Stimulated activated naive CD8-positive, alpha-beta T cell treated with anti-CD3 and anti-CD28 coated beads, Interleukin-15, amount 100 ng/mL, for 72 hours (primary cell): ENCODE measurements around the gene ACACB.

Experiments
- ATAC-seq: fragments of 150-1000 bp; cut with Tn5 transposase; 2 replicates; pipeline ENCODE4 v1.10.0; 2021; ENCODE audit warnings: mild to moderate bottlenecking, moderate library complexity
- DNase-seq, 2 donors: peaks; one replicate each; pipeline ENCODE4 v3.0.0; 2021 to 2022
- H3K27ac Mint-ChIP-seq, 2 donors: one replicate each; pipeline ENCODE4 v1.8.0; 2022; ENCODE audit warnings: mild to moderate bottlenecking in 2 of 2, mixed read lengths in 2 of 2, moderate library complexity in 2 of 2
- H3K27me3 Mint-ChIP-seq: one replicate; pipeline ENCODE4 v1.8.0; 2022; ENCODE audit warnings: mixed read lengths
- H3K4me1 Mint-ChIP-seq: one replicate; pipeline ENCODE4 v1.8.0; 2022; ENCODE audit warnings: mild to moderate bottlenecking, mixed read lengths
- H3K4me3 Mint-ChIP-seq, 2 donors: one replicate each; pipeline ENCODE4 v1.8.0; 2022; ENCODE audit warnings: mild to moderate bottlenecking in 2 of 2, mixed read lengths in 2 of 2, moderate library complexity in 1 of 2
- H3K9me3 Mint-ChIP-seq, 2 donors: one replicate each; pipeline ENCODE4 v1.8.0; 2022; ENCODE audit warnings: mixed read lengths in 2 of 2

Gene ACACB

GRCh38 chr12:109273354-109273753, 157.0 kb downstream of the ACACB start:
- Mint-ChIP-seq H3K27ac (no peak overlapping the region), H3K4me3 (no peak overlapping the region), H3K27me3 (peaks cover 7% of the 10 kb centered on the region), H3K9me3 (peaks cover 0 to 15% of the 10 kb centered on the region in 2 donors), H3K4me1 (no peaks in the 10 kb centered on the region)
- DNase-seq (no peak), ATAC-seq (no peak)

GRCh38 chr12:109274381-109274780, 158.0 kb downstream of the ACACB start:
- ATAC-seq (no peak), DNase-seq (no peak)
- peaks cover 7% of the 10 kb centered on the region for H3K27me3 Mint-ChIP-seq
- no peaks in the 10 kb centered on the region for H3K4me1 Mint-ChIP-seq
- peaks cover 0 to 15% of the 10 kb centered on the region in 2 donors for H3K9me3 Mint-ChIP-seq
- H3K4me3 Mint-ChIP-seq = no peak overlapping the region
- no peak overlapping the region for H3K27ac Mint-ChIP-seq

- peaks cover 0 to 11% of the 10 kb centered on the region in 2 donors for H3K9me3 Mint-ChIP-seq
- H3K27me3 Mint-ChIP-seq = peaks cover 7% of the 10 kb centered on the region
- no peak for ATAC-seq
These were observed 158.8 kb downstream of the ACACB start for GRCh38 chr12:109275173-109275572.

GRCh38 chr12:109276160-109276559, 159.8 kb downstream of the ACACB start:
- H3K9me3 Mint-ChIP-seq = peaks cover 0 to 1% of the 10 kb centered on the region in 2 donors
- H3K4me1 Mint-ChIP-seq = no peaks in the 10 kb centered on the region
- no peak overlapping the region for H3K27ac Mint-ChIP-seq

More at GRCh38 chr12:109275173-109275572, 158.8 kb downstream of the ACACB start:
- Mint-ChIP-seq H3K4me1 (no peaks in the 10 kb centered on the region), H3K4me3 (no peak overlapping the region), H3K27ac (no peak overlapping the region)
- no peak for DNase-seq

GRCh38 chr12:109277255-109277898, 161.0 kb downstream of the ACACB start:
- no peak overlapping the region for H3K27ac Mint-ChIP-seq
- no peak for ATAC-seq

More at GRCh38 chr12:109276160-109276559, 159.8 kb downstream of the ACACB start:
- Mint-ChIP-seq H3K27me3 (peaks cover 7% of the 10 kb centered on the region), H3K4me3 (no peak overlapping the region)
- no peak for ATAC-seq
- no peak for DNase-seq

GRCh38 chr12:109277899-109278762, 161.7 kb downstream of the ACACB start:
- H3K4me3 Mint-ChIP-seq = no peak overlapping the region
- DNase-seq (no peak), ATAC-seq (no peak)
- H3K27ac Mint-ChIP-seq = peak overlapping the region in 1 of 2 donors; percentile 27
- no peaks in the 10 kb centered on the region for H3K4me1 Mint-ChIP-seq
- peaks cover 7% of the 10 kb centered on the region for H3K27me3 Mint-ChIP-seq
- no peaks in the 10 kb centered on the region for H3K9me3 Mint-ChIP-seq

More at GRCh38 chr12:109277255-109277898, 161.0 kb downstream of the ACACB start:
- Mint-ChIP-seq H3K4me1 (no peaks in the 10 kb centered on the region), H3K27me3 (peaks cover 7% of the 10 kb centered on the region), H3K9me3 (no peaks in the 10 kb centered on the region), H3K4me3 (no peak overlapping the region)
- DNase-seq = no peak

- H3K27me3 Mint-ChIP-seq = no peaks in the 10 kb centered on the region
- H3K4me1 Mint-ChIP-seq = no peaks in the 10 kb centered on the region
- ATAC-seq = no peak
- H3K9me3 Mint-ChIP-seq = no peaks in the 10 kb centered on the region
- no peak for DNase-seq
- H3K27ac Mint-ChIP-seq = no peak overlapping the region
- no peak overlapping the region for H3K4me3 Mint-ChIP-seq
These were observed 162.5 kb downstream of the ACACB start for GRCh38 chr12:109278912-109279311.

GRCh38 chr12:109279525-109279924, 163.1 kb downstream of the ACACB start:
- H3K9me3 Mint-ChIP-seq = no peaks in the 10 kb centered on the region
- peak overlapping the region in 1 of 2 donors; percentile 42 for H3K27ac Mint-ChIP-seq
- no peak overlapping the region for H3K4me3 Mint-ChIP-seq
- no peaks in the 10 kb centered on the region for H3K4me1 Mint-ChIP-seq
- ATAC-seq (no peak), DNase-seq (no peak)
- no peaks in the 10 kb centered on the region for H3K27me3 Mint-ChIP-seq

GRCh38 chr12:109281452-109281851, 165.1 kb downstream of the ACACB start:
- Mint-ChIP-seq H3K9me3 (peaks cover 0 to 6% of the 10 kb centered on the region in 2 donors), H3K4me1 (no peaks in the 10 kb centered on the region), H3K27ac (no peak overlapping the region), H3K4me3 (no peak overlapping the region), H3K27me3 (no peaks in the 10 kb centered on the region)
- DNase-seq (no peak), ATAC-seq (no peak)

GRCh38 chr12:109284392-109284791, 168.0 kb downstream of the ACACB start:
- Mint-ChIP-seq H3K27me3 (no peaks in the 10 kb centered on the region), H3K4me1 (no peaks in the 10 kb centered on the region), H3K9me3 (peaks cover 0 to 6% of the 10 kb centered on the region in 2 donors), H3K27ac (no peak overlapping the region), H3K4me3 (no peak overlapping the region)
- ATAC-seq (no peak), DNase-seq (no peak)

- H3K27me3 Mint-ChIP-seq = peaks cover 11% of the 10 kb centered on the region
- no peak overlapping the region for H3K27ac Mint-ChIP-seq
- H3K4me3 Mint-ChIP-seq = no peak overlapping the region
- ATAC-seq (no peak), DNase-seq (no peak)
- H3K9me3 Mint-ChIP-seq = peaks cover 0 to 6% of the 10 kb centered on the region in 2 donors
- H3K4me1 Mint-ChIP-seq = no peaks in the 10 kb centered on the region
These were observed 169.9 kb downstream of the ACACB start for GRCh38 chr12:109286252-109286651.

- H3K4me1 Mint-ChIP-seq = no peaks in the 10 kb centered on the region
- ATAC-seq = no peak
- H3K4me3 Mint-ChIP-seq = no peak overlapping the region
- no peak for DNase-seq
- H3K27me3 Mint-ChIP-seq = peaks cover 15% of the 10 kb centered on the region
- peaks cover 0 to 6% of the 10 kb centered on the region in 2 donors for H3K9me3 Mint-ChIP-seq
- no peak overlapping the region for H3K27ac Mint-ChIP-seq
These were observed 170.3 kb downstream of the ACACB start for GRCh38 chr12:109286652-109287051.

- Mint-ChIP-seq H3K27me3 (peaks cover 21% of the 10 kb centered on the region), H3K9me3 (peaks cover 0 to 6% of the 10 kb centered on the region in 2 donors), H3K4me1 (no peaks in the 10 kb centered on the region), H3K27ac (no peak overlapping the region), H3K4me3 (no peak overlapping the region)
- ATAC-seq (no peak), DNase-seq (no peak)
These were observed 170.8 kb downstream of the ACACB start for GRCh38 chr12:109287181-109287580.

- DNase-seq (no peak), ATAC-seq (no peak)
- Mint-ChIP-seq H3K27ac (no peak overlapping the region), H3K27me3 (peaks cover 27% of the 10 kb centered on the region), H3K4me3 (no peak overlapping the region), H3K4me1 (no peaks in the 10 kb centered on the region), H3K9me3 (peaks cover 0 to 6% of the 10 kb centered on the region in 2 donors)
These were observed 171.6 kb downstream of the ACACB start for GRCh38 chr12:109287811-109288469.

GRCh38 chr12:109288571-109288970, 172.2 kb downstream of the ACACB start:
- ATAC-seq = no peak

More at GRCh38 chr12:109288571-109288970, 172.2 kb downstream of the ACACB start:
- Mint-ChIP-seq H3K4me3 (no peak overlapping the region), H3K27me3 (peaks cover 33% of the 10 kb centered on the region), H3K4me1 (no peaks in the 10 kb centered on the region), H3K27ac (peak overlapping the region in 1 of 2 donors; percentile 63), H3K9me3 (peaks cover 0 to 6% of the 10 kb centered on the region in 2 donors)
- no peak for DNase-seq
